ENCODE results near the gene VWA7.

Gene VWA7

GRCh38 chr6:31778193-31778592, 1.1 kb upstream of the VWA7 start:
- no peak for DNase-seq

- DNase-seq = no peak
Measured at GRCh38 chr6:31777667-31778050, 531 bp upstream of the VWA7 start.

- no peak for DNase-seq
Measured at GRCh38 chr6:31776485-31776988, 591 bp downstream of the VWA7 start.

GRCh38 chr6:31775633-31776484, 1.3 kb downstream of the VWA7 start:
- no peak for DNase-seq

- no peak for DNase-seq
Measured at GRCh38 chr6:31775184-31775583, 1.9 kb downstream of the VWA7 start.

- no peak for DNase-seq
Measured at GRCh38 chr6:31771992-31772358, 5.2 kb downstream of the VWA7 start.

- DNase-seq = no peak
Measured at GRCh38 chr6:31770860-31771259, 6.3 kb downstream of the VWA7 start.

GRCh38 chr6:31769684-31770371, 7.3 kb downstream of the VWA7 start:
- DNase-seq = peak; percentile 55 to 67 (median 63)

- DNase-seq = no peak
Measured at GRCh38 chr6:31768363-31769257, 8.5 kb downstream of the VWA7 start.

- no peak for DNase-seq
Measured at GRCh38 chr6:31767096-31767645, 10.0 kb downstream of the VWA7 start.

- no peak for DNase-seq
Measured at GRCh38 chr6:31765910-31766794, 11.0 kb downstream of the VWA7 start.

- DNase-seq = no peak
Measured at GRCh38 chr6:31765559-31765909, 11.6 kb downstream of the VWA7 start.

GRCh38 chr6:31764198-31764597, 12.9 kb downstream of the VWA7 start:
- DNase-seq = no peak

- no peak for DNase-seq
Measured at GRCh38 chr6:31763619-31763940, 13.5 kb downstream of the VWA7 start.

- no peak for DNase-seq
Measured at GRCh38 chr6:31762878-31763618, 14.1 kb downstream of the VWA7 start.

GRCh38 chr6:31762356-31762755, 14.8 kb downstream of the VWA7 start, which contains the start of gene SAPCD1:
SAPCD1 (plus strand) TSS chr6:31762656; CDS start chr6:31763055, 399 bp downstream.
- no peak for DNase-seq

- no peak for DNase-seq
Measured at GRCh38 chr6:31761343-31761742, 15.8 kb downstream of the VWA7 start.

- DNase-seq = no peak
Measured at GRCh38 chr6:31760790-31761189, 16.3 kb downstream of the VWA7 start.

GRCh38 chr6:31758281-31758680, 18.8 kb downstream of the VWA7 start:
- no peak for DNase-seq

- no peak for DNase-seq
Measured at GRCh38 chr6:31752739-31753319, 24.3 kb downstream of the VWA7 start.

Measured in activated CD4-positive, CD25-positive, alpha-beta regulatory T cell (primary cell).